ENCODE data around the gene PKP1. TPM values are rescaled to one million over a fixed set of nuclear protein-coding genes. Genes with fewer than 3 reads are reported as not detected.
A peak's percentile ranks its signal among the peaks of the same experiment; 100 is the strongest.
"Not testable (repeated sequence)": the region's sequence is repeated elsewhere in the genome, so short reads cannot be mapped to it uniquely, and the experiment has no call there.

The PKP1 gene
- total and polyA plus RNA-seq, 4 experiments from 2014 or later: not detected

DNA sequence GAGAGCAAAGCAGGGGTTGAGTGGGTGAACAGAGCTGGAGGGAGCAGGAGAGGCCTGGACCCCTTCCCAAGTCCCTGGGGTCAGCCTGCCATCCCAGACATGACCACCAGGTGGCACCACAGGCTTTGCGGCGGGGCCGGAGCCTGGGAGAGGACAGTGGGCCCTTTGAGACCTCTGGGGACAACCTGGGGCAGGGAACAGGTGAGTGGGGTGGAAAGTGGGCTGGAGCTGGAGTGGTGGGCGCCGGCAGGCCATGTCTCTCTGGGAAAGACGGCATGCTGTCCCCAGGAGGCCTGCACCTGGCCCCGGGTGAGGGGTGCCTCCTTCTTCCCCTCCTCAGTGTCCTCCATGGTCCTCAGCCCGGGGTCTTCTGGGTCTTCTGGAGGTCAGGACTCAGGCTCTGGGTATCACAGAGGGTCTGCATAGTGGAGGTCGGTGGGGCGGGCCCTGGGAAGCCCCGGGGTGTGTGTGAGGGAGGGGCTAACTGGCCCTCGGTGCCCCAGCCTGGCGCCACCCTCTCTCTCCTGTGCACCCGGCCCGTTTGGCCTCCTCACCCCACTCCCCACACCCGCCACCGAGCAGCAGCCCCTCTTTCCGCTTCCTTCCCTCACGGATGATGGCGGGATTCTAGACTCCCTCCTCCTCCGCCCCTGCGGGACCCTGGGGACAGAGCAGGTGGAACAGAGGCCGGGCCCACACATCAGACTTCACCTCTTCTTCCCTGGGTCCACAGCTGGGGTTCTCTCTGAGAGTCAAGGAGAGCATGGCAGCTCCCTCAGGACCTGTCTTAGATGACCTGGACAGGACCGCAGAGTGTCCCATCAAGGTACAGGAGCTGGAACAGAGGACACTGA is 28.5 kb upstream of the PKP1 start:
- no peak overlapping the region for H3K27ac ChIP-seq (ENCODE audit: low read depth, low read length)
- ChIA-PET POLR2A (ENCODE audit: partially characterized antibody) (no interaction called here), CTCF (ENCODE audit: partially characterized antibody) (interaction anchor here (0.6 to 1.6 kb wide), 8 partner anchors 8 to 538 kb away, joined by 3 to 7 read pairs (median 3); no protein-coding TSS in a partner anchor)
- no peak overlapping the region for H3K4me3 Mint-ChIP-seq
- H3K4me3 ChIP-seq (ENCODE audit: low read length in 2 of 2): no peak overlapping the region
- H3K36me3 ChIP-seq (ENCODE audit: insufficient read depth, low read length): no peaks in the 10 kb centered on the region
- no peak overlapping the region for H3K27ac Mint-ChIP-seq
- DNase-seq: peak in 4 of 5 donors; percentile 27 to 33 (median 32)
- H3K9me3 ChIP-seq (ENCODE audit: control insufficient read depth in 1 of 2, low read length in 2 of 2): no peaks in the 10 kb centered on the region
- H3K4me1 ChIP-seq (ENCODE audit: insufficient read depth, low read length): no peaks in the 10 kb centered on the region
- intact Hi-C loops (cut with micrococcal nuclease): no loop called here
- H3K27me3 ChIP-seq (ENCODE audit: insufficient read depth, low read length): no peaks in the 10 kb centered on the region
- no peaks in the 10 kb centered on the region for H3K4me1 Mint-ChIP-seq
- H3K36me3 Mint-ChIP-seq: no peaks in the 10 kb centered on the region
- H3K27me3 Mint-ChIP-seq: peaks cover 6 to 7% of the 10 kb centered on the region in 2 donors
- H3K9me3 Mint-ChIP-seq: no peaks in the 10 kb centered on the region

DNA sequence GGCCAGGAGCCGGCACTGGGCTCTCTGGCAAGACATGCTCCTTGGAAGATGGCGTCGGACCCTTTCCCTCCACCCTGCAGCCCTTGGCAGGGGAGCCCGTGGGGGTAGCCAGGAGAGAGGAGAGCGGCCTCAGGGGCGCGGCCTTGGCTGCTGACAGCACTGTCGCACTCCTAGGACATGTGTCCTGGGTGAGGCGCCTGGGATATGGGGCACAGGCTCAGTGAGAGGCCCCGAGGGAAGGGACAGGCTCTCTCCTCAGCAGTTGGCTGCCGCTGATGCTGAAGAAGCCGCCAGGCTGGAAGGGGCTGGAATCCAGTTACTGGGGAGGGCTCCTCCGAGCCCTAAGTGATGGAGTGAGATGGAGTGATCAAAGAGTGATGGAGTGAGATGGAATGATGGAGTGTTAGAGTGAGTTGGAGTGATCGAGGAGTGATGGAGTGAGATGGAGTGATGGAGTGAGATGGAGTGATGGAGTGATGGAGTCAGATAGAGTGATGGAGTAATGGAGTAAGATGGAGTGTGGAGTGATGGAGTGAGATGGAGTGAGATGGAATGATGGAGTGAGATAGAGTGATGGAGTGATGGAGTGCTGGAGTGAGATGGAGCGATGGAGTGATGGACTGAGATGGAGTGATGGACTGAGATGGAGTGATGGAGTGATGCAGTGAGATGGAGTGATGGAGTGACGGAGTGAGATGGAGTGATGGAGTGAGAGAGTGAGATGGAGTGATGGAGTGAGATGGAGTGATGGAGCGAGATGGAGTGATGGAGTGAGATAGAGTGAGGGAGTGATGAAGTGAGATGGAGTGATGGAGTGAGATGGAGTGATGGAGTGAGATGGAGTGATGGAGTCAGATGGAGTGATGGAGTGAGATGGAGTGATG is 27.6 kb upstream of the PKP1 start:
- H3K4me3 Mint-ChIP-seq: no peak overlapping the region

DNA sequence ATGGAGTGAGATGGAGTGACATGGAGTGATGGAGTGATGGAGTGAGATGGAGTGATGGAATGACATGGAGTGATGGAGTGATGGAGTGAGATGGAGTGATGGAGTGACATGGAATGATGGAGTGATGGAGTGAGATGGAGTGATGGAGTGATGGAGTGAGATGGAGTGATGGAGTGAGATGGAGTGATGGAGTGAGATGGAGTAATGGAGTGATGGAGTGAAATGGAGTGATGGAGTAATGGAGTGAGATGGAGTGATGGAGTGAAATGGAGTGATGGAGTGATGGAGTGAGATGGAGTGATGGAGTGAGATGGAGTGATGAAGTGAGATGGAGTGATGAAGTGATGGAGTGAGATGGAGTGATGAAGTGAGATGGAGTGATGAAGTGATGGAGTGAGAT is 25.2 kb upstream of the PKP1 start:
- H3K4me1 Mint-ChIP-seq; H3K4me3 ChIP-seq (ENCODE audit: low read length in 2 of 2); H3K9me3 Mint-ChIP-seq; intact Hi-C loops (cut with micrococcal nuclease); H3K4me1 ChIP-seq (ENCODE audit: insufficient read depth, low read length); H3K9me3 ChIP-seq (ENCODE audit: control insufficient read depth in 1 of 2, low read length in 2 of 2); H3K27me3 ChIP-seq (ENCODE audit: insufficient read depth, low read length); H3K4me3 Mint-ChIP-seq; POLR2A ChIA-PET (ENCODE audit: partially characterized antibody); H3K36me3 Mint-ChIP-seq; DNase-seq; H3K36me3 ChIP-seq (ENCODE audit: insufficient read depth, low read length); CTCF ChIA-PET (ENCODE audit: partially characterized antibody); H3K27ac ChIP-seq (ENCODE audit: low read depth, low read length); H3K27ac Mint-ChIP-seq: not testable (repeated sequence)
- peaks cover 0 to 14% of the 10 kb centered on the region in 2 donors for H3K27me3 Mint-ChIP-seq

More for the DNA sequence above, 27.6 kb upstream of the PKP1 start:
- Histone ChIP-seq H3K27ac (ENCODE audit: low read depth, low read length) (no peak overlapping the region), H3K36me3 (ENCODE audit: insufficient read depth, low read length) (no peaks in the 10 kb centered on the region), H3K4me3 (ENCODE audit: low read length in 2 of 2) (no peak overlapping the region), H3K27me3 (ENCODE audit: insufficient read depth, low read length) (peaks cover 1% of the 10 kb centered on the region), H3K4me1 (ENCODE audit: insufficient read depth, low read length) (no peaks in the 10 kb centered on the region), H3K9me3 (ENCODE audit: control insufficient read depth in 1 of 2, low read length in 2 of 2) (no peaks in the 10 kb centered on the region)
- Mint-ChIP-seq H3K27ac (no peak overlapping the region), H3K36me3 (no peaks in the 10 kb centered on the region), H3K27me3 (peaks cover 6 to 11% of the 10 kb centered on the region in 2 donors), H3K9me3 (peaks cover 0 to 2% (median 0%) of the 10 kb centered on the region in 8 donors), H3K4me1 (peaks cover 0 to 4% (median 2%) of the 10 kb centered on the region in 4 donors)
- POLR2A ChIA-PET (ENCODE audit: partially characterized antibody): no interaction called here
- no peak for DNase-seq
- intact Hi-C loops (cut with micrococcal nuclease): no loop called here
- CTCF ChIA-PET (ENCODE audit: partially characterized antibody): interaction anchor here (1.4 kb wide), 1 partner anchor 108 kb away, joined by 3 read pairs; no protein-coding TSS in a partner anchor

DNA sequence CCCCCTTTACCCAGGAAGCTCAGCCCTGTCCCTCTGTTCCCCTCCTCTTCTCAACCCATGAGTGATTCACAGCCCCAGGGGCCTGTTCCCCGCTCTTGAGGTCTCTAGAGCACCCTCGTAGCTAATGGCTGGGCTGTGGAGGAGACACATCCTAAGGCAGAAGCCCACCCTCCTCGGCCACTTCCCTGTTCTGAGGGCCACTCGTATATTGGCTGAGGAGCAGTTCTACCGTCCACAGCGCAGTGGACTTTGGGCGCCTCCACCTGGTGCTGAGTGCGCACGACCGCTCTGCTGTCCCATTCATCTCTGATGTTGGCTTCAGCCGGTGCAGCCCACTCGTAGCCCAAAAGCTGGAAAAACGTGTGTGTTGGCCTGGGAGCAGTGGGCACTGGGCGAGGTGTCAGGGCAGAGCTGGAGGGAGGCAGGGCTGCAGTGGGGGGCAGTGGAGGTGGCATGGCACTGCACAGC is 24.5 kb upstream of the PKP1 start:
- Histone ChIP-seq H3K9me3 (ENCODE audit: control insufficient read depth in 1 of 2, low read length in 2 of 2) (no peaks in the 10 kb centered on the region), H3K4me3 (ENCODE audit: low read length in 2 of 2) (no peak overlapping the region), H3K36me3 (ENCODE audit: insufficient read depth, low read length) (no peaks in the 10 kb centered on the region), H3K27me3 (ENCODE audit: insufficient read depth, low read length) (peaks cover 10% of the 10 kb centered on the region), H3K27ac (ENCODE audit: low read depth, low read length) (no peak overlapping the region), H3K4me1 (ENCODE audit: insufficient read depth, low read length) (no peaks in the 10 kb centered on the region)
- peaks cover 0 to 4% (median 2%) of the 10 kb centered on the region in 4 donors for H3K4me1 Mint-ChIP-seq
- ChIA-PET POLR2A (ENCODE audit: partially characterized antibody) (no interaction called here), CTCF (ENCODE audit: partially characterized antibody) (no interaction called here)
- intact Hi-C loops (cut with micrococcal nuclease): no loop called here
- H3K27ac Mint-ChIP-seq: no peak overlapping the region
- peaks cover 0 to 2% (median 0%) of the 10 kb centered on the region in 8 donors for H3K9me3 Mint-ChIP-seq
- no peak for DNase-seq
- H3K4me3 Mint-ChIP-seq: no peak overlapping the region
- peaks cover 5 to 14% of the 10 kb centered on the region in 2 donors for H3K27me3 Mint-ChIP-seq
- H3K36me3 Mint-ChIP-seq: no peaks in the 10 kb centered on the region

DNA sequence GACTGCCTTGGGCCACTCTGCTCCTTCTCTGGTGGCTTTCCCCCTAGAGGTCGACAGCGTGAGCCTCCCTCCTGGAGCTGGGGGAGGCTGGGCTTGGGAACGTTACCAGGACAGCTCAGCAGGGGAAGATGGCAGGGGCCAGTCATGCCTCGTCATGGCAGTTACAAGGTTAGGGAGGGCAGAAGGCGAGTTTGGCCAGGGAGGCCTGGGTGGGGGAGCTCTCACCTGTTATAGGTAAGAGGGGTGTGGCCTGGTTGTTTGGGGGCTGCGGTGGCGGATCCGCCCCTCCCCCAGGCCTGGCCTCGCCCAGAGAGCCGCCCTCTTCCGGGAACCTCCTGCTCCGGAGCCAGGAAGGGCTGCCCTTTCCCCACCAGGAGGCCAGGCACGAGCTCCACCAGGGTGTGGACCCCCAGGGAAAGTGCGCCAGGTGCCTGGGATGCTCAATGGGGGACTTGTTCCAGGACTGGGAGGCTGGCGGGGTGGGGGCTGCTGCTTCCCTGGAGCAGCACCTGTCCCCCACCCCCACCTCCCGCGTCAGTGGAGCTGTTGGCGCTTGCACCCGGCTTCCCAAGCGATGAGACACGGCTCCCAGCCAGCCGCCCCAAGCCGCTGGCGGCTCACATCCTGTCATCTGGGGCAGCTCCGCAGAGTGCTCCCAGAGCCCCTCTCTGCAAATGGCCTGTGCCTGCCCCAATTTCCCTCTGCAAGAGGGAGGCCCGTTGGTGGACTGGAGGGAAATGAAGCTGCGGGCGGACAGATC is 23.6 kb upstream of the PKP1 start:
- no peak for DNase-seq
- CTCF ChIA-PET (ENCODE audit: partially characterized antibody): no interaction called here
- Histone ChIP-seq H3K9me3 (ENCODE audit: control insufficient read depth in 1 of 2, low read length in 2 of 2) (no peaks in the 10 kb centered on the region), H3K4me1 (ENCODE audit: insufficient read depth, low read length) (no peaks in the 10 kb centered on the region), H3K4me3 (ENCODE audit: low read length in 2 of 2) (no peak overlapping the region), H3K27ac (ENCODE audit: low read depth, low read length) (no peak overlapping the region), H3K27me3 (ENCODE audit: insufficient read depth, low read length) (peaks cover 10% of the 10 kb centered on the region), H3K36me3 (ENCODE audit: insufficient read depth, low read length) (no peaks in the 10 kb centered on the region)
- Mint-ChIP-seq H3K36me3 (no peaks in the 10 kb centered on the region), H3K27ac (no peak overlapping the region), H3K9me3 (peaks cover 0 to 2% (median 0%) of the 10 kb centered on the region in 8 donors), H3K27me3 (peaks cover 5 to 14% of the 10 kb centered on the region in 2 donors), H3K4me1 (peaks cover 0 to 4% (median 2%) of the 10 kb centered on the region in 4 donors), H3K4me3 (peak overlapping the region in 3 of 8 donors; percentile 11 to 48 (median 34))
- POLR2A ChIA-PET (ENCODE audit: partially characterized antibody): no interaction called here
- intact Hi-C loops (cut with micrococcal nuclease): no loop called here

DNA sequence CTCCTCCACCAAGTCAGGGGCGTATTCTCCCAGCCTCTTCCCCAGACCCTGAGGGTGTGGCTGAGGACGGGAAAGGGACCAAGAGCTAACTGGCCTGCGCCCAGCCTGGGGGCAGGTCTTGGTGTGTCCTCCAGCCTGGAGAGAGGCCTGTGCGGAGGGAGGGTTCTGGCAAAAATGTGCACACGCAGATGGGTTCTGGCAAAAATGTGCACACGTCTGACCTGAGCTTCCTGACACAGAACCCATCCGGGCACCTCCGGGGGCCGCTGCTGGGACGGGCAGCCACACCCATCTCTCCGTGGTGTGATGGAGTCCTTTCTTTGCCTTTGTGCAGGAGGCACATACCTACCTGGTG is 23.1 kb upstream of the PKP1 start:
- H3K36me3 ChIP-seq (ENCODE audit: insufficient read depth, low read length): no peaks in the 10 kb centered on the region
- peaks cover 10% of the 10 kb centered on the region for H3K27me3 ChIP-seq (ENCODE audit: insufficient read depth, low read length)
- Mint-ChIP-seq H3K27me3 (peaks cover 5 to 14% of the 10 kb centered on the region in 2 donors), H3K4me3 (peak overlapping the region in 3 of 8 donors; percentile 36 to 59 (median 51)), H3K4me1 (peaks cover 0 to 4% (median 2%) of the 10 kb centered on the region in 4 donors), H3K9me3 (peaks cover 0 to 2% (median 0%) of the 10 kb centered on the region in 8 donors), H3K27ac (no peak overlapping the region), H3K36me3 (no peaks in the 10 kb centered on the region)
- no peaks in the 10 kb centered on the region for H3K9me3 ChIP-seq (ENCODE audit: control insufficient read depth in 1 of 2, low read length in 2 of 2)
- no peak overlapping the region for H3K27ac ChIP-seq (ENCODE audit: low read depth, low read length)
- no peak for DNase-seq
- H3K4me1 ChIP-seq (ENCODE audit: insufficient read depth, low read length): no peaks in the 10 kb centered on the region
- ChIA-PET POLR2A (ENCODE audit: partially characterized antibody) (no interaction called here), CTCF (ENCODE audit: partially characterized antibody) (no interaction called here)
- no peak overlapping the region for H3K4me3 ChIP-seq (ENCODE audit: low read length in 2 of 2)
- intact Hi-C loops (cut with micrococcal nuclease): no loop called here

All from CD4-positive, alpha-beta memory T cell (primary cell).